Suprapubic skin (tissue), 4 donors: ENCODE measurements around the gene ZNF521. TPM values are rescaled to one million over a fixed set of nuclear protein-coding genes. Genes with fewer than 3 reads are reported as not detected.

Experiments
- DNase-seq, 2 donors: peaks; one replicate each; pipeline ENCODE4 v3.0.0-alpha.2; 2019; ENCODE audit warnings: low spot score in 2 of 2
- H3K27ac ChIP-seq: fragments of 200-600 bp; sonication (generic); one replicate; pipeline ENCODE4 v1.5.1; 2019
- H3K27me3 ChIP-seq: fragments of 200-600 bp; sonication (generic); one replicate; pipeline ENCODE4 v1.5.1; 2019
- H3K36me3 ChIP-seq: fragments of 200-600 bp; sonication (generic); one replicate; pipeline ENCODE4 v1.5.1; 2019
- H3K4me1 ChIP-seq: fragments of 200-600 bp; sonication (generic); one replicate; pipeline ENCODE4 v1.5.1; 2019
- H3K4me3 ChIP-seq: fragments of 200-600 bp; sonication (generic); one replicate; pipeline ENCODE4 v1.5.1; 2019; ENCODE audit warnings: mild to moderate bottlenecking
- H3K9me3 ChIP-seq: fragments of 200-600 bp; sonication (generic); one replicate; pipeline ENCODE4 v1.5.1; 2019
- EP300 ChIP-seq: sonication (generic); formaldehyde crosslinking; IDR thresholded peaks from one replicate; pipeline ENCODE4 v1.6.1; 2017; ENCODE audit warnings: antibody characterized with exemption
- POLR2A ChIP-seq, 2 donors: fragments of 450-650 bp; IDR thresholded peaks; one replicate each; pipeline ENCODE4 v1.6.1; 2017; ENCODE audit warnings: antibody characterized with exemption in 2 of 2, mild to moderate bottlenecking in 2 of 2, moderate library complexity in 2 of 2
- POLR2AphosphoS5 ChIP-seq, 3 donors: sonication (generic); formaldehyde crosslinking; IDR thresholded peaks; one replicate each; pipeline ENCODE4 v1.6.1; 2017; ENCODE audit warnings: antibody characterized with exemption in 3 of 3
- WGBS: methylation state at CpG from one replicate; pipeline ENCODE4 v1.1.5; 2018; 5-methylcytosine and 5-hydroxymethylcytosine counted together
- total RNA-seq, 4 donors: library from RNA; depleted of rRNA; stranded (reverse); fragments of >200 nt; gene quantifications; one replicate each; pipeline ENCODE4 v1.1.0, GENCODE V29; 2016
- TF ChIP-seq, protein P1 (sequence below), 2 donors: fragments of 200-600 bp in 1 of 2; fragments of 450-650 bp in 1 of 2; sonication (generic) in 1 of 2; IDR thresholded peaks; one replicate each; pipeline ENCODE4 v1.5.1; 2016 to 2019; ENCODE audit warnings: antibody characterized with exemption in 2 of 2, mild to moderate bottlenecking in 1 of 2, moderate library complexity in 1 of 2

ZNF521 gene
- total RNA-seq, 4 donors from 2014 or later = 6.4 to 13.2 (median 10.1) TPM

DNA sequence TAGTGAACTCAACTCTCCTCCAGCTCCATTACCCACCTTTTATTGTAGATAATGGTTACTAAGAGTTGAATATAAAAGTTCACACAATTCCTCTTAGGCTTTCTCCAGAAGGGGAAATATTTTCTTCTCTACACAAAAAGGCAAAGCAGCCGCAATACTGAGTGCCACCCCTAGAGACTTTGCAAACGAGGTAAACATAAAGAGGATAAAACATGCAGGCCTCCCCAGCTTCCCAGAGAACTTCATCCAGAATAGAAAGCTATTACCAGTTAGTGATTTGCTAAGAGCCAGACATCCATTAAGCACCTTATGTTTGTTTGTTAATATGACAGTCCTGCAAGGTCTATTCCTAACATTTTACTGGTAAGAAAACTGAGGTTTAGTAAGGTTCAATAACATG is 17.4 kb downstream of the ZNF521 start:
- no peaks in the 10 kb centered on the region for H3K36me3 ChIP-seq
- H3K9me3 ChIP-seq = no peaks in the 10 kb centered on the region
- DNase-seq = no peak
- no peak overlapping the region for H3K4me3 ChIP-seq
- no peaks in the 10 kb centered on the region for H3K27me3 ChIP-seq
- WGBS = 84% methylated on average over 2 of the region's 2 CpGs
- no peaks in the 10 kb centered on the region for H3K4me1 ChIP-seq
- no peak overlapping the region for H3K27ac ChIP-seq
- TF ChIP-seq, protein P1, sequence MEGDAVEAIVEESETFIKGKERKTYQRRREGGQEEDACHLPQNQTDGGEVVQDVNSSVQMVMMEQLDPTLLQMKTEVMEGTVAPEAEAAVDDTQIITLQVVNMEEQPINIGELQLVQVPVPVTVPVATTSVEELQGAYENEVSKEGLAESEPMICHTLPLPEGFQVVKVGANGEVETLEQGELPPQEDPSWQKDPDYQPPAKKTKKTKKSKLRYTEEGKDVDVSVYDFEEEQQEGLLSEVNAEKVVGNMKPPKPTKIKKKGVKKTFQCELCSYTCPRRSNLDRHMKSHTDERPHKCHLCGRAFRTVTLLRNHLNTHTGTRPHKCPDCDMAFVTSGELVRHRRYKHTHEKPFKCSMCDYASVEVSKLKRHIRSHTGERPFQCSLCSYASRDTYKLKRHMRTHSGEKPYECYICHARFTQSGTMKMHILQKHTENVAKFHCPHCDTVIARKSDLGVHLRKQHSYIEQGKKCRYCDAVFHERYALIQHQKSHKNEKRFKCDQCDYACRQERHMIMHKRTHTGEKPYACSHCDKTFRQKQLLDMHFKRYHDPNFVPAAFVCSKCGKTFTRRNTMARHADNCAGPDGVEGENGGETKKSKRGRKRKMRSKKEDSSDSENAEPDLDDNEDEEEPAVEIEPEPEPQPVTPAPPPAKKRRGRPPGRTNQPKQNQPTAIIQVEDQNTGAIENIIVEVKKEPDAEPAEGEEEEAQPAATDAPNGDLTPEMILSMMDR (IDR thresholded peaks at IDR 0.05) = no peak
- no peak for TF ChIP-seq EP300
- no peak for TF ChIP-seq POLR2A (IDR thresholded peaks at IDR 0.05)
- TF ChIP-seq POLR2AphosphoS5 (IDR thresholded peaks at IDR 0.05) = no peak

DNA sequence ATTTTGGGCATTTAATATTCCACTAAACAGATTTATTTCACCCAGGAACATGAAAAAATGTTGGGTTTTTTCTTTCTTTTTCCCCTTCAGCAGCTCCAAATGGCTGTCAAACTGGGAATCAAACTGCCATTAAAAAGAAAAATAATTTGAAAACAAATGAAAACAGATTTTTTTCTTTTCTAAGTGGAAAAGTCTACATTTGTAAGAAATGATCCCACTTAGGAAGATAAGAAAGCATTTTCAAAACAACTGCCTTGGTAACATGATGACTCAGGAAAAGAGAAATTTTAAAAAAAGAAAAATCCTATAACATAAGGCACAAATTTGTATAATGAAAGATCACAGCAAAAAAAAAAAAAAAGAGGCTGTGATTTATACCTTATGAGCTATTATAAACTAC is 20.0 kb downstream of the ZNF521 start:
- DNase-seq = no peak
- H3K27ac ChIP-seq = no peak overlapping the region
- H3K27me3 ChIP-seq = no peaks in the 10 kb centered on the region
- peaks cover 10% of the 10 kb centered on the region for H3K4me1 ChIP-seq
- TF ChIP-seq POLR2AphosphoS5 (IDR thresholded peaks at IDR 0.05) (no peak), EP300 (no peak), POLR2A (IDR thresholded peaks at IDR 0.05) (no peak)
- TF ChIP-seq, protein P1 (IDR thresholded peaks at IDR 0.05) = no peak
- no peaks in the 10 kb centered on the region for H3K9me3 ChIP-seq
- no peaks in the 10 kb centered on the region for H3K36me3 ChIP-seq
- H3K4me3 ChIP-seq = no peak overlapping the region

DNA sequence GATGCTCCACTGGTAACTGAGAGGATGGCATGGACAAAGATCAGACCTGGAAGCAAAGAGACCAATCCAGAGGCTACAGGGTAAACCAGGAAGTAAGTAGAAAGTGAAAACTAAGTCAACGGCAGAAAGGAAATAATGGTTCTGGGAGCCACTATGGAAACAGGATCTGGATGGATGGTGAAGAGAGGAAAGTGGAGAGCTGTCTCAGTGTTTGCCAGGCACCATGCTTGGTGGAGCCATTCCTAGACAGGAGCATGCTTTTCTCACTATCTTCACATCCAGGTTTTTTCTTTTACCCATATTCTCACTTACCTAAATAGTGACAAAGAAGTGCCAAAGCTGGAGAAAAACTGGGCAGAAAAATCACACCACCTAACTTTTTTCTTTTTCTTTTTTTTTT is 22.2 kb downstream of the ZNF521 start:
- no peaks in the 10 kb centered on the region for H3K36me3 ChIP-seq
- peaks cover 18% of the 10 kb centered on the region for H3K4me1 ChIP-seq
- no peaks in the 10 kb centered on the region for H3K9me3 ChIP-seq
- H3K27ac ChIP-seq = no peak overlapping the region
- H3K27me3 ChIP-seq = no peaks in the 10 kb centered on the region
- no peak for DNase-seq
- no peak overlapping the region for H3K4me3 ChIP-seq
- 66% methylated on average over 1 of the region's 1 CpG for WGBS
- TF ChIP-seq POLR2A (IDR thresholded peaks at IDR 0.05) (no peak), EP300 (no peak)
- TF ChIP-seq, protein P1 (IDR thresholded peaks at IDR 0.05) = no peak

DNA sequence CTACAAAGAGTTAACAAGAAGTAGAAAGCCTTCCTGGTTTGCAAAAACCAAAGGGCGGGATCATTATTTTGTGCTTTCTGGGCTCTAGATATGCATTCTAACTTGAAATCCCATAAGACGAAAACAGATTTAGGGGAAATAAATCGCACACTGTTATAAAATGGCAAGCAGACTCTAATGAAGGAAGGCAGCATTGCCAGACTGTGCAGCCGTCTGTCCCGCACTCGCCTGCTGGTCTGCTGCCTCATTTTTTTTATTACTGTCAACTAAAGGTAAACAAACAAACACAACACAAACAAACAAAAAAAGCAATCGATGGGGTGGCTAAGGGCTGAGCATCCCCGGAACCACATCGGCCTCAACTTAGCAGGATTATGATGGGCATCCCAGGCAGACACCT is 24.4 kb downstream of the ZNF521 start:
- Histone ChIP-seq H3K27me3 (no peaks in the 10 kb centered on the region), H3K36me3 (no peaks in the 10 kb centered on the region), H3K9me3 (no peaks in the 10 kb centered on the region), H3K27ac (peak overlapping the region; percentile 29), H3K4me1 (peaks cover 18% of the 10 kb centered on the region), H3K4me3 (no peak overlapping the region)
- DNase-seq = no peak
- WGBS = 27% methylated on average over 9 of the region's 9 CpGs
- TF ChIP-seq, protein P1 (IDR thresholded peaks at IDR 0.05) = no peak
- no peak for TF ChIP-seq POLR2A (IDR thresholded peaks at IDR 0.05)
- no peak for TF ChIP-seq EP300
- TF ChIP-seq POLR2AphosphoS5 (IDR thresholded peaks at IDR 0.05) = no peak

DNA sequence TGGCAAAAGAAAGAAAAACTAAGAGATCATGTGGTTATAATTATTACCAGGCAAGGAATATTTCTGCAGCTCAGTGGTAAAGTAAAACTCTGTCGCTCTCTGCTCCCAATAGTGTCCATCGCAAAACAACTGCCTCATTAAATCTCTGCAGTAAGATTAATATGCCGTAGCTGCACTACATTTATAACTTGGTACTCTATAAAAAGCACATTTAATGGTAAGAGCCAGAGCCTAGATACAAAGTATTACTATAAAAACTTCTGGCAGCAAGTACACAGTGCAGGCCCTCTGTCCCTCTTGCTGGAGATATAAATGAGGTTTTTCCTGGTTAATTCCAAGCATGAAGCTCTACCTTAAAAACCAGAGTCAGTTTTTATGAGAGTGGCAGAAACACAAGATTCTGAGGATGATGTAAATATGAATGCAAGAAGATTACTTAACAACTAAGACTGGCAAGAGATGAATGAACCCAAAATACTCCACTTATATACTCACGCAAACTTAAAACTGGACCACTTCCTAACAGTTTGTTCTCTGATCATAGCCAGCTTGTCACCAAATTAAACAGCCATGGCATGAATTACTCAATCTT is 25.5 kb downstream of the ZNF521 start:
- H3K4me3 ChIP-seq = no peak overlapping the region
- WGBS = 54% methylated on average over 4 of the region's 4 CpGs
- no peak for TF ChIP-seq POLR2A (IDR thresholded peaks at IDR 0.05)
- TF ChIP-seq, protein P1 (IDR thresholded peaks at IDR 0.05) = no peak
- TF ChIP-seq POLR2AphosphoS5 (IDR thresholded peaks at IDR 0.05) = no peak
- TF ChIP-seq EP300 = no peak
- no peaks in the 10 kb centered on the region for H3K27me3 ChIP-seq
- no peak overlapping the region for H3K27ac ChIP-seq
- peaks cover 18% of the 10 kb centered on the region for H3K4me1 ChIP-seq
- no peak for DNase-seq
- peaks cover under 1% of the 10 kb centered on the region for H3K36me3 ChIP-seq
- H3K9me3 ChIP-seq = no peaks in the 10 kb centered on the region
